HepG2 (cell line): ENCODE measurements around the gene ACOXL. TPM values are rescaled to one million over a fixed set of nuclear protein-coding genes. Genes with fewer than 3 reads are reported as not detected.

Experiments
- ATAC-seq: fragments of 200-7000 bp; cut with Tn5 transposase; 3 replicates; pipeline ENCODE4 v1.9.1; 2020; ENCODE audit warnings: mild to moderate bottlenecking, moderate library complexity
- BruUV-seq: library from RNA; stranded (reverse); fragments of 400-500 nt; replicated peaks from 2 replicates; lab custom pipeline; 2021; lab: Mats Ljungman, UMichigan
- CTCF ChIA-PET: fragments of 300-600 bp; formaldehyde crosslinking; extraction: SDS; loops from one replicate; lab custom pipeline; 2021; ENCODE audit warnings: low total read pairs, inconsistent platforms, low intra/inter-chr PET ratio; lab: Yijun Ruan, JAX
- POLR2A ChIA-PET: fragments of 350-600 bp; sonication (Branson Sonifier 250); formaldehyde crosslinking; loops from one replicate; lab custom pipeline; 2020; ENCODE audit warnings: antibody characterized with exemption, inconsistent platforms; lab: Yijun Ruan, JAX
- DNase-seq: peaks from one replicate; pipeline ENCODE4 v3.0.0-alpha.2; 2015; ENCODE audit warnings: low spot score
- FAIRE-seq: peaks from 3 replicates; lab custom pipeline; 2011; peaks lifted over from hg19 to GRCh38; lab: Jason Lieb, UNC
- H2AFZ ChIP-seq: one replicate; pipeline ENCODE4 v1.6.1; 2011; ENCODE audit warnings: low read length, inconsistent platforms
- H3K27ac ChIP-seq: fragments of 300-600 bp; 3 replicates; pipeline ENCODE4 v1.8.0; 2011; ENCODE audit warnings: mixed run types, mild to moderate bottlenecking, mixed read lengths, low read length, inconsistent platforms; ENCODE audit not compliant: insufficient read depth; ENCODE audit errors: extremely low read length
- H3K27me3 ChIP-seq, 2 experiments: fragments of 200-600 bp in 1 of 2; 2 replicates in 1 of 2; 3 replicates in 1 of 2; pipeline versions ENCODE4 v1.6.0 to v1.8.0; 2011; ENCODE audit warnings: low read length in 2 of 2, mild to moderate bottlenecking in 2 of 2, moderate library complexity in 2 of 2, inconsistent platforms in 1 of 2; ENCODE audit not compliant: insufficient read depth in 2 of 2, control insufficient read depth in 1 of 2
- H3K36me3 ChIP-seq, 2 experiments: fragments of 200-600 bp in 1 of 2; replicated peaks in 1 of 2; 2 replicates in 1 of 2; 3 replicates in 1 of 2; pipeline versions ENCODE4 v1.5.1 to v1.8.0; 2011; ENCODE audit warnings: low read length in 2 of 2, inconsistent platforms in 1 of 2; ENCODE audit not compliant: insufficient read depth in 2 of 2, control insufficient read depth in 1 of 2
- H3K4me1 ChIP-seq: 2 replicates; pipeline ENCODE4 v1.5.1; 2012; ENCODE audit warnings: low read length, inconsistent platforms; ENCODE audit not compliant: insufficient read depth
- H3K4me2 ChIP-seq: 2 replicates; pipeline ENCODE4 v1.6.0; 2011; ENCODE audit warnings: low read depth, low read length, inconsistent platforms
- H3K4me3 ChIP-seq, 3 experiments: fragments of 200-600 bp in 1 of 3; sonication (generic), shearing (Covaris generic) in 1 of 3; replicated peaks in 1 of 3; 2 replicates each; pipeline ENCODE4 v1.5.1; 2011 to 2016; ENCODE audit warnings: low read length in 3 of 3, inconsistent platforms in 2 of 3, low read depth in 2 of 3, mild to moderate bottlenecking in 2 of 3, control low read depth in 1 of 3, mixed read lengths in 1 of 3; ENCODE audit not compliant: insufficient read depth in 1 of 3
- H3K79me2 ChIP-seq: one replicate; pipeline ENCODE4 v1.6.1; 2011; ENCODE audit warnings: low read length, inconsistent platforms; ENCODE audit not compliant: insufficient read depth
- H3K9ac ChIP-seq: 2 replicates; pipeline ENCODE4 v1.6.0; 2011; ENCODE audit warnings: mild to moderate bottlenecking, low read depth, low read length, inconsistent platforms; ENCODE audit not compliant: insufficient read depth
- H3K9me3 ChIP-seq: 2 replicates; pipeline ENCODE4 v1.5.1; 2012; ENCODE audit warnings: mild to moderate bottlenecking, low read length
- H4K20me1 ChIP-seq: 2 replicates; pipeline ENCODE4 v1.6.0; 2011; ENCODE audit warnings: inconsistent platforms, mild to moderate bottlenecking, low read length, moderate library complexity; ENCODE audit not compliant: insufficient read depth
- BHLHE40 ChIP-seq: IDR thresholded peaks from 2 replicates; pipeline ENCODE4 v1.6.1; 2011; ENCODE audit warnings: low read length, improper control_type of control experiment
- FOSL2 ChIP-seq: sonication (generic); formaldehyde crosslinking; IDR thresholded peaks from 2 replicates; pipeline ENCODE4 v1.4.0; 2020; ENCODE audit warnings: missing genetic modification reagents
- GATAD1 ChIP-seq: IDR thresholded peaks from 2 replicates; pipeline ENCODE4 v1.6.1; 2016; ENCODE audit warnings: missing genetic modification reagents, missing compliant biosample characterization
- HDAC1 ChIP-seq: sonication (generic); formaldehyde crosslinking; IDR thresholded peaks from 2 replicates; pipeline ENCODE4 v1.5.1; 2020; ENCODE audit warnings: mild to moderate bottlenecking, missing genetic modification reagents
- POLR2G ChIP-seq: fragments of 200-400 bp; formaldehyde crosslinking; IDR thresholded peaks from 2 replicates; pipeline ENCODE4 v1.6.1; 2018; ENCODE audit warnings: mild to moderate bottlenecking, low read depth, low read length, moderate library complexity
- SALL2 ChIP-seq: sonication (generic); formaldehyde crosslinking; IDR thresholded peaks from 2 replicates; pipeline ENCODE4 v1.8.1; 2023; ENCODE audit warnings: mild to moderate bottlenecking, missing genetic modification reagents, inconsistent platforms
- SAP130 ChIP-seq: IDR thresholded peaks from 2 replicates; pipeline ENCODE4 v1.6.1; 2016; ENCODE audit warnings: low read depth
- YEATS2 ChIP-seq: sonication (generic); formaldehyde crosslinking; IDR thresholded peaks from 2 replicates; pipeline ENCODE4 v1.4.0; 2020; ENCODE audit warnings: missing genetic modification reagents, borderline replicate concordance
- ZC3H13 ChIP-seq: sonication (generic); formaldehyde crosslinking; IDR thresholded peaks from 2 replicates; pipeline ENCODE4 v1.8.1; 2023; ENCODE audit warnings: mild to moderate bottlenecking, missing genetic modification reagents, moderate library complexity
- ZNF383 ChIP-seq: sonication (generic); formaldehyde crosslinking; IDR thresholded peaks from 2 replicates; pipeline ENCODE4 v1.4.0; 2020; ENCODE audit warnings: missing genetic modification reagents, mild to moderate bottlenecking, borderline replicate concordance
- ZNF441 ChIP-seq: sonication (generic); formaldehyde crosslinking; IDR thresholded peaks from 2 replicates; pipeline ENCODE4 v1.7.0; 2021; ENCODE audit warnings: missing genetic modification reagents, borderline replicate concordance
- ZNF546 ChIP-seq: sonication (generic); formaldehyde crosslinking; conservative IDR thresholded peaks from 2 replicates; pipeline ENCODE4 v1.8.1; 2023; ENCODE audit warnings: mild to moderate bottlenecking, missing genetic modification reagents
- ZNF770 ChIP-seq: sonication (generic); formaldehyde crosslinking; IDR thresholded peaks from 2 replicates; pipeline ENCODE4 v1.5.0; 2020; ENCODE audit warnings: mild to moderate bottlenecking, missing genetic modification reagents
- ZNF839 ChIP-seq: sonication (generic); formaldehyde crosslinking; IDR thresholded peaks from 2 replicates; pipeline ENCODE4 v1.4.0; 2020; ENCODE audit warnings: missing genetic modification reagents, mild to moderate bottlenecking, borderline replicate concordance
- ZNF841 ChIP-seq: sonication (generic); formaldehyde crosslinking; IDR thresholded peaks from 2 replicates; pipeline ENCODE4 v1.8.1; 2023; ENCODE audit warnings: missing genetic modification reagents, borderline replicate concordance
- WGBS: methylation state at CpG from one replicate; pipeline ENCODE4 v1.1.6; 2017; ENCODE audit warnings: low lambda C conversion rate; 5-methylcytosine and 5-hydroxymethylcytosine counted together
- in situ Hi-C: cut with HindIII; loops from 2 replicates; pipeline ENCODE4 v1.10.0; 2017; ENCODE audit warnings: low pct_unique_long_range_greater_than_20kb; ENCODE audit not compliant: extremely low pct_ligation_motif_present
- intact Hi-C: fragments of 100-400 bp; cut with micrococcal nuclease; formaldehyde crosslinking; loops from one replicate; pipeline ENCODE4 v1.10.0; 2022; ENCODE audit not compliant: unreplicated experiment
- polyA plus RNA-seq, 8 experiments: library from polyadenylated mRNA; depleted of rRNA in 3 of 8; stranded (reverse) in 7 of 8; unstranded in 1 of 8; fragments of >200 nt; fragmentation: Illumina TruSeq in 4 of 8; extraction: Trizol in 4 of 8; gene quantifications; 2 replicates each; pipeline versions ENCODE4 v1.2.1 to v1.2.3, GENCODE V29; 2011 to 2016; ENCODE audit warnings: low read depth in 4 of 8, missing spikeins in 1 of 8, mixed read lengths in 1 of 8; ENCODE audit not compliant: insufficient read depth in 1 of 8
- total RNA-seq, 5 experiments: library from RNA; depleted of rRNA; stranded (reverse); fragments of >200 nt; fragmentation: Illumina TruSeq; extraction: Trizol; gene quantifications; 2 replicates each; pipeline ENCODE4 v1.2.3, GENCODE V29; 2016; ENCODE audit warnings: low read depth in 1 of 5

ACOXL gene
- total and polyA plus RNA-seq, 2 of the 13 experiments (the other 11 are each of a cell fraction or from before 2014, with no cell fraction given) = not detected

- WGBS = 17% methylated on average over 4 of the region's 4 CpGs
- Histone ChIP-seq H3K36me3 (no peaks in the 10 kb centered on the region), H3K79me2 (no peaks in the 10 kb centered on the region), H3K9ac (no peak overlapping the region), H4K20me1 (no peaks in the 10 kb centered on the region), H3K9me3 (no peaks in the 10 kb centered on the region), H3K27me3 (peaks cover 0 to 25% of the 10 kb centered on the region in 2 experiments; a peak in 2 of 5 replicates), H2AFZ (no peak overlapping the region), H3K4me1 (no peaks in the 10 kb centered on the region)
- intact Hi-C loops (no loop called here), in situ Hi-C loops (no loop called here)
- BruUV-seq = no TSS peak
- CTCF ChIA-PET = no interaction called here
- DNase-seq (no peak), FAIRE-seq (no peak), ATAC-seq (no peak)
- TF ChIP-seq ZNF841 (CRISPR knock-in tag) = no peak
- peak; percentile 45; the same call in 1 of the 2 replicates for TF ChIP-seq FOSL2 (CRISPR knock-in tag)
- no peak for TF ChIP-seq ZNF383
- TF ChIP-seq BHLHE40 = peak; percentile 79
- TF ChIP-seq, all 625 proteins: peak for 2
- Histone ChIP-seq H3K4me2 (no peak overlapping the region), H3K4me3 (no peak overlapping the region), H3K27ac (no peak overlapping the region)
- POLR2A ChIA-PET = no interaction called here
Observed at GRCh38 chr2:110993557-110994231, 261.3 kb downstream of the ACOXL start.

- no TSS peak for BruUV-seq
- no peak for TF ChIP-seq ZNF441 (CRISPR knock-in tag)
- no peak for TF ChIP-seq HDAC1 (CRISPR knock-in tag)
- no peak for TF ChIP-seq ZNF770
- TF ChIP-seq SALL2 (CRISPR knock-in tag) = no peak
- TF ChIP-seq YEATS2 (CRISPR knock-in tag) = no peak
- TF ChIP-seq ZNF546 = no peak
- no peak for TF ChIP-seq GATAD1 (CRISPR knock-in tag)
- TF ChIP-seq SAP130 (CRISPR knock-in tag) = no peak
- TF ChIP-seq ZC3H13 (CRISPR knock-in tag) = no peak
- no peak for TF ChIP-seq POLR2G
- TF ChIP-seq ZNF839 = no peak
Observed at GRCh38 chr2:110994250-110994961, 262.0 kb downstream of the ACOXL start.

More at GRCh38 chr2:110994250-110994961, 262.0 kb downstream of the ACOXL start:
- Histone ChIP-seq H3K36me3 (no peaks in the 10 kb centered on the region), H3K79me2 (no peaks in the 10 kb centered on the region), H3K27ac (no peak overlapping the region), H3K4me2 (no peak overlapping the region), H3K4me3 (no peak overlapping the region), H4K20me1 (no peaks in the 10 kb centered on the region), H3K9ac (no peak overlapping the region), H3K27me3 (peaks cover 0 to 25% of the 10 kb centered on the region in 2 experiments; a peak in 2 of 5 replicates), H2AFZ (no peak overlapping the region), H3K4me1 (no peaks in the 10 kb centered on the region), H3K9me3 (no peaks in the 10 kb centered on the region)
- FAIRE-seq = no peak
- no peak for ATAC-seq
- ChIA-PET CTCF (no interaction called here), POLR2A (no interaction called here)
- intact Hi-C loops (no loop called here), in situ Hi-C loops (no loop called here)
- DNase-seq = no peak
- 29% methylated on average over 5 of the region's 5 CpGs for WGBS
